GM12878 (cell line): ENCODE results near the gene SUFU. TPM values are rescaled to one million over a fixed set of nuclear protein-coding genes. Genes with fewer than 3 reads are reported as not detected.

Experiments
- BCL11A ChIP-seq: IDR thresholded peaks from 2 replicates; pipeline ENCODE4 v1.6.1; 2011; ENCODE audit warnings: low read depth, low read length
- BRCA1 ChIP-seq: IDR thresholded peaks from 2 replicates; pipeline ENCODE4 v1.6.1; 2011; ENCODE audit warnings: low read depth, low read length, improper control_type of control experiment
- ESRRA ChIP-seq: IDR thresholded peaks from 2 replicates; pipeline ENCODE4 v1.6.1; 2012; ENCODE audit warnings: mild to moderate bottlenecking, low read length, improper control_type of control experiment
- IKZF2 ChIP-seq, 2 experiments: fragments of 450-650 bp; IDR thresholded peaks; 2 replicates each; pipeline ENCODE4 v1.6.1; 2017; ENCODE audit warnings: mild to moderate bottlenecking in 2 of 2, moderate library complexity in 2 of 2
- JUND ChIP-seq: IDR thresholded peaks from 2 replicates; pipeline ENCODE4 v1.6.1; 2012; ENCODE audit warnings: low read depth, mild to moderate bottlenecking, low read length, improper control_type of control experiment, moderate library complexity
- KAT2A ChIP-seq: conservative IDR thresholded peaks from 2 replicates; pipeline ENCODE4 v1.6.1; 2011; ENCODE audit warnings: low read depth, low read length; ENCODE audit not compliant: control insufficient read depth
- MLLT1 ChIP-seq: fragments of 450-650 bp; IDR thresholded peaks from 2 replicates; pipeline ENCODE4 v1.6.1; 2016; ENCODE audit warnings: mild to moderate bottlenecking
- MTA2 ChIP-seq: fragments of 450-650 bp; IDR thresholded peaks from 2 replicates; pipeline ENCODE4 v1.6.1; 2016; ENCODE audit warnings: low read depth, mild to moderate bottlenecking, moderate library complexity
- MTA3 ChIP-seq: IDR thresholded peaks from 2 replicates; pipeline ENCODE4 v1.6.1; 2012; ENCODE audit warnings: low read length, inconsistent platforms, borderline replicate concordance
- MYB ChIP-seq: fragments of 150-350 bp; IDR thresholded peaks from 2 replicates; pipeline ENCODE4 v1.6.1; 2014; ENCODE audit warnings: mild to moderate bottlenecking, low read depth, low read length, borderline replicate concordance
- NKRF ChIP-seq: fragments of 450-650 bp; conservative IDR thresholded peaks from 2 replicates; pipeline ENCODE4 v1.6.1; 2017; ENCODE audit warnings: mild to moderate bottlenecking, moderate library complexity
- PAX8 ChIP-seq: fragments of 450-650 bp; IDR thresholded peaks from 2 replicates; pipeline ENCODE4 v1.6.1; 2017; ENCODE audit warnings: mild to moderate bottlenecking, moderate library complexity
- PBX3 ChIP-seq: IDR thresholded peaks from 2 replicates; pipeline ENCODE4 v1.6.1; 2011; ENCODE audit warnings: mild to moderate bottlenecking, low read depth, low read length, moderate library complexity; ENCODE audit not compliant: insufficient replicate concordance
- POU2F2 ChIP-seq: IDR thresholded peaks from 3 replicates; pipeline ENCODE4 v1.6.1; 2011; ENCODE audit warnings: low read depth, mild to moderate bottlenecking, low read length, borderline replicate concordance
- RELA ChIP-seq: fragments of 450-650 bp; IDR thresholded peaks from 2 replicates; pipeline ENCODE4 v1.8.0; 2014; ENCODE audit warnings: borderline replicate concordance; ENCODE audit not compliant: partially characterized antibody
- SPI1 ChIP-seq: IDR thresholded peaks from 2 replicates; pipeline ENCODE4 v1.6.1; 2011; ENCODE audit warnings: low read depth, mild to moderate bottlenecking, low read length, moderate library complexity, borderline replicate concordance; ENCODE audit not compliant: insufficient read depth
- SUPT20H ChIP-seq: IDR thresholded peaks from 2 replicates; pipeline ENCODE4 v1.6.1; 2011; ENCODE audit warnings: low read depth, mild to moderate bottlenecking, low read length, moderate library complexity, borderline replicate concordance; ENCODE audit not compliant: control insufficient read depth
- SUZ12 ChIP-seq: fragments of 200-600 bp; sonication (generic); IDR thresholded peaks from one replicate; pipeline ENCODE4 v1.6.1; 2018; ENCODE audit warnings: antibody characterized with exemption, mild to moderate bottlenecking; ENCODE audit not compliant: unreplicated experiment
- USF2 ChIP-seq: IDR thresholded peaks from 2 replicates; pipeline ENCODE4 v1.6.1; 2011; ENCODE audit warnings: low read depth, low read length, improper control_type of control experiment, borderline replicate concordance
- ZNF687 ChIP-seq: fragments of 450-650 bp; IDR thresholded peaks from 2 replicates; pipeline ENCODE4 v1.6.1; 2017; ENCODE audit warnings: mild to moderate bottlenecking, moderate library complexity
- polyA plus RNA-seq, 11 experiments: library from polyadenylated mRNA; depleted of rRNA in 4 of 11; unstranded in 6 of 11; stranded (reverse) in 5 of 11; fragments of >200 nt; fragmentation: Nextera tagmentation in 4 of 11; fragmentation: Illumina TruSeq in 1 of 11; extraction: Ambion mirVana in 4 of 11; extraction: Trizol in 1 of 11; gene quantifications; 1 replicate in 1 of 11; 2 replicates in 10 of 11; pipeline versions ENCODE4 v1.2.1 to v1.2.3, GENCODE V29; 2011 to 2016; ENCODE audit warnings: inconsistent platforms in 2 of 11, missing spikeins in 2 of 11, low read depth in 1 of 11
- total RNA-seq, 4 experiments: library from RNA; depleted of rRNA in 3 of 4; stranded (reverse); fragments of >200 nt in 3 of 4; fragmentation: Illumina TruSeq in 1 of 4; extraction: Trizol in 1 of 4; gene quantifications; 2 replicates each; pipeline versions ENCODE4 v1.2.1 to v1.2.3, GENCODE V29; 2013 to 2021

The SUFU gene
- total and polyA plus RNA-seq, 10 of the 15 experiments (the other 5 are each of a cell fraction or from before 2014, with no cell fraction given) = 0.68 to 7.7 (median 2.4) TPM

GRCh38 chr10:102660888-102661657 is 157.3 kb downstream of the SUFU start (continued):
- peak; percentile 55; the same call in 1 of the 2 replicates for TF ChIP-seq MLLT1
- no peak for TF ChIP-seq MTA3
- peak; percentile 44; the same call in 1 of the 2 replicates for TF ChIP-seq MTA2
- TF ChIP-seq NKRF = peak; percentile 67; the same call in 1 of the 2 replicates
- peak; percentile 62 for TF ChIP-seq ZNF687
- TF ChIP-seq JUND = no peak
- TF ChIP-seq BCL11A = no peak
- TF ChIP-seq PBX3 = peak; percentile 67
- no peak for TF ChIP-seq RELA
- TF ChIP-seq SUPT20H = no peak
- no peak for TF ChIP-seq SPI1
- TF ChIP-seq ESRRA = no peak
- peak; percentile 81 to 84 for TF ChIP-seq IKZF2 (IDR thresholded peaks at IDR 0.05)
- 0 out of 3 replicates have a peak, but pooled peaks have one; percentile 7 for TF ChIP-seq POU2F2
- TF ChIP-seq MYB = no peak
- no peak for TF ChIP-seq USF2
- TF ChIP-seq PAX8 = no peak
- no peak for TF ChIP-seq KAT2A
- no peak for TF ChIP-seq BRCA1
- TF ChIP-seq SUZ12 = no peak
